ENCODE measurements around the gene DGLUCY.
"Not testable (repeated sequence)": the region's sequence is repeated elsewhere in the genome, so short reads cannot be mapped to it uniquely, and the experiment has no call there.

The DGLUCY gene

DNA sequence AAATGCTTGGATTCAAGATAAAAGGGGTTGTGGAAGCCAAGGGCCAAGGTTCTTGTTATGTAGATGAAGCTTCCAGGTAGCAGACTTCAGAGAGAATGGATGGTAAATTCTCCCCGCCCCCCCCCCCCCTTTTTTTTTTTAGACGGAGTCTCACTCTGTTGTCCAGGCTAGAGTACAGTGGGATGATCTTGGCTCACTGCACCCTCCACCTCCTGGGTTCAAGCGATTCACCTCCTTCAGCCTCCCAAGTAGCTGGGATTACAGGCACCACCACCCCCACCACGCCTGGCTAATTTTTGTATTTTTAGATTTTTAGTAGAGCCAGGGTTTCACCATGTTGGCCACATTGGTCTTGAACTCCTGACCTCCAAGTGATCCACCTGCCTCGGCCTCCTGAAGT lies 4.1 kb downstream of the DGLUCY start:
- no peak overlapping the region for H3K4me3 ChIP-seq (ENCODE audit: low read depth, low read length)
- DNase-seq (ENCODE audit: low read depth): no peak
- TF ChIP-seq, protein P1, sequence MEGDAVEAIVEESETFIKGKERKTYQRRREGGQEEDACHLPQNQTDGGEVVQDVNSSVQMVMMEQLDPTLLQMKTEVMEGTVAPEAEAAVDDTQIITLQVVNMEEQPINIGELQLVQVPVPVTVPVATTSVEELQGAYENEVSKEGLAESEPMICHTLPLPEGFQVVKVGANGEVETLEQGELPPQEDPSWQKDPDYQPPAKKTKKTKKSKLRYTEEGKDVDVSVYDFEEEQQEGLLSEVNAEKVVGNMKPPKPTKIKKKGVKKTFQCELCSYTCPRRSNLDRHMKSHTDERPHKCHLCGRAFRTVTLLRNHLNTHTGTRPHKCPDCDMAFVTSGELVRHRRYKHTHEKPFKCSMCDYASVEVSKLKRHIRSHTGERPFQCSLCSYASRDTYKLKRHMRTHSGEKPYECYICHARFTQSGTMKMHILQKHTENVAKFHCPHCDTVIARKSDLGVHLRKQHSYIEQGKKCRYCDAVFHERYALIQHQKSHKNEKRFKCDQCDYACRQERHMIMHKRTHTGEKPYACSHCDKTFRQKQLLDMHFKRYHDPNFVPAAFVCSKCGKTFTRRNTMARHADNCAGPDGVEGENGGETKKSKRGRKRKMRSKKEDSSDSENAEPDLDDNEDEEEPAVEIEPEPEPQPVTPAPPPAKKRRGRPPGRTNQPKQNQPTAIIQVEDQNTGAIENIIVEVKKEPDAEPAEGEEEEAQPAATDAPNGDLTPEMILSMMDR (conservative IDR thresholded peaks at IDR 0.05; ENCODE audit: low read depth, low read length): no peak

DNA sequence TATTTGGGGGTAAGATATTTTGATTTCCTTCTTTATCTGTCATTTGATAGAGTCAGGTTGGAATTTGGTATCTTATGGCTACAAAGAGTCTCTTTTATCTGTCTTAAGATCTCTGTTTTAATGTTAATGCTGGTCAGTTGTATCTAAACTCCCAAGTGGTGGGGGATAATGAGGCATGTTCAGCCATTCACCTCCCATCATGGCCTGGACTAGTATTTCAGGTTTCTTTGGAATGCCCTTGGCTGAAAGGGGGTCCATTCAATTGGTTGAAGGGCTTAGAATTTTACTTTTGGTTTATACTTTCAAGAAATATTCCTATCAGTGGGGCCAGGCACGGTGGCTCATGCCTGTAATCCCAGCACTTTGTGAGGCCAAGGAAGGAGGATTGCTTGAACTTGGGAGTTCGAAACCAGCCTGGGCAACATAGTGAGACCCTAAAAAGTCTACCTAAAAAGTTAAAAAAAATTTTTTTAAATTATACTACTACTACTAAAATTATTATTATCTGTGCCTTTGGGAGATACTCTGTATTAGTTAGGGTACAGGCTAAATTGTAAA lies 4.7 kb downstream of the DGLUCY start:
- TF ChIP-seq, protein P1 (conservative IDR thresholded peaks at IDR 0.05; ENCODE audit: low read depth, low read length): no peak
- DNase-seq (ENCODE audit: low read depth): no peak
- H3K4me3 ChIP-seq (ENCODE audit: low read depth, low read length): no peak overlapping the region

DNA sequence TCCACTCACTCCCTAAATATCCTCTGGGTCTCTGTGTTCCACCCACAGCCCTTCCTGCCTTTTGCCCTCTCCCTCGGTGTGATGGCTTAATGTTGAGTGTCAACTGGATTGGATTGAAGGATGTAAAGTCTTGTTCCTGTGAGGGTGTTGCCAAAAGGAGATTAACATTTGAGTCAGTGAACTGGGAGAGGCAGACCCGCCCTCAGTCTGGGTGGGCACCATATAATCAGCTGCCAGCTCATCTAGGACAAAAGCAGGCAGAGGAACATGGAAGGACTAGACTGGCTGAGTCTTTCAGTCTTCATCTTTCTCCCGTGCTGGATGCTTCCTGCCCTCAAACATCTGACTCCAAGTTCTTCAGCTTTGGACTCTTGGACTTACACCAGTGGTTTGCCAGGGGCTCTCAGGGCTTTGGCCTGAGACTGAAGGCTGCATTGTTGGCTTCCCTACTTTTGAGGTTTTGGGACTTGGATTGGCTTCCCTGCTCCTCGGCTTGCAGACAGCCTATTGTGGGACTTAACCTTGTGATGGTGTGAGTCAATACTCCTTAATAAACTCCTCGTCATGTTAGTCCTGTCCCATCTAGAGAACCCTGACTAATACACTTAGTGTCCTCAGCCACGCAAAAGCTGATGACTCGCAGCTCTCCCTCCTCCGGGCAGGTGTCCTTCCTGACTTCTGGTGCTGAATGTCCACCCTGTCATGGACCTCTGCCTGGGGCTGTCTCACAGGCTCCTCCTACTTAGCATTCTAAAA lies 5.9 kb downstream of the DGLUCY start:
- no peak overlapping the region for H3K4me3 ChIP-seq (ENCODE audit: low read depth, low read length)
- no peak for DNase-seq (ENCODE audit: low read depth)
- TF ChIP-seq, protein P1 (conservative IDR thresholded peaks at IDR 0.05; ENCODE audit: low read depth, low read length): no peak

DNA sequence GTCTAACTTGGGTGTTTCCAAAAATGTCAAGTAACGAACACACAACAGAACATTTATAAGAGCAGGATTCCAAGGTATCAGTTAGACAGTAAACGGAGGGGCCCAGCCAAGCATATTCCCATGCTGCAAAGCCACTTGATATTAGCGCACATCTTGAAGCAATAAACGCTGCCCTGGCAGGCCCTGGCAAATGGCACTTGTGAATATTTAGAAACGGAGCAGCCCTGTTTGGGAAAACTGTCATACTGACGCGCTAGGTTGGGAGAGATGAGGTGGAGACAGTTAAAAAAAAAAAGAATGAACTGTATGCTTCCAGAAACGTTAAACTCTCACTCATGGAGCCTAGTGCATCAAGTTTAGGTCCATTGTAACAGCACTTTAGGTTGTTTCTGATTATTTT lies 9.3 kb downstream of the DGLUCY start:
- no peak overlapping the region for H3K4me3 ChIP-seq (ENCODE audit: low read depth, low read length)
- no peak for DNase-seq (ENCODE audit: low read depth)
- TF ChIP-seq, protein P1 (conservative IDR thresholded peaks at IDR 0.05; ENCODE audit: low read depth, low read length): no peak

DNA sequence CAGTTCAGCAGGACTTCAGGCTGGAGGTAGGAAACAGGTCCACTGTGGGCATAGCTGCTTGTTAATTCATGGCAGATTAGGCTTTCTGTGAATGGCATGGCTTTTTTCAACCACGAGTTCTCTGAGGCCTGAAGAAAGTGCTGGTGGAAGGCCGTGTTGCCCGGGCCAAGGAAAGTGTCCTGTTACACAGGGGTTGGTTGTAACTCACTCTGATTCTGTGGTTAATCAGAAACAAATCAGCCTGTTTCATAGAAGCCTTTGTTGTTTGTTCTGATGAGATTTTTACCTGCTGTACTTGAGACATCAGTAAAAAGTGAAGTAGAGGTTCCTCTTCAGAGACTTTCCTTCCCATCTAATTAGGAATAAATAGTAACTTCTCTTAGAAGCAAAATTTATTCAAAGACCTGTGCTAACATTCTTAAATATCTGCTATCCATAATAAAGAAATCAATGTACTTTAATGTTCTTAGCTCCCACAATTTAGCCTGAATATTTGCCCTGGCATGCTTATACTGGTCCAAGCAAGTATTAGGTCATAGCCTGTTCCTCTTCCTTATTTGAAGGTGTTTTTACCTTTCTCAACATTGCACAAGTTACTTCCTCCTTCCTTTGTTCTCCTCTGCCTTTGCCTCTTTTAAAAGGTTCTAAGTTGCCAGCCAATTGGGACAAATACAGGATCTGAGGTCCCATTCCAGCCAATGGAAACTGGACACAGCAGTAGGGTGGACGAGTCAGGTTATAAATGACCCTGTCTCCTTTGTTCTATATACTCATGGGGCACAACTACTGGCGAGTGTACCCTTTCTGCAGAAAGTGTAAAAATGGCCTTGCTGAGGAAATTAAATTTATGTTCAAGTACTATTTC lies 10.8 kb downstream of the DGLUCY start:
- H3K4me3 ChIP-seq (ENCODE audit: low read depth, low read length); DNase-seq (ENCODE audit: low read depth): not testable (repeated sequence)

DNA sequence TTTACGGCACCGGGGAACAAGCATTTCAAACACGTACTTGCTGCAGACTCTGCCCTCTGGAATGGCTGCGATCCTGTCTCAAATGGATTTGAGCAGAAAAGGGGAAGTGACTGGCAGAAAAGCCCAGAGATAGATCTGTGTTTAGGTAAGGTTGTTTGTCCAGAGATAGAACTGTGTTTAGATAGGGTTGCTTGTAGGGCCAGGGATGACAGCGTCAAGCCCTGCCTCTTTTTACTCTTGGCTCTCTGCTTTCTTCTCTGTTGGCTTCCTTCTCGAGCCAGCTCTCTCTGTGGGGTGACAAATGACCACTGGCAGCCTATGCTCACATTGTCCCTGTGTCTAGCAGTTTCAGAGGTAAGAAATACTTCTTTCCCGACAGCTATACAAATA lies 11.4 kb downstream of the DGLUCY start:
- H3K4me3 ChIP-seq (ENCODE audit: low read depth, low read length): no peak overlapping the region
- no peak for DNase-seq (ENCODE audit: low read depth)
- TF ChIP-seq, protein P1 (conservative IDR thresholded peaks at IDR 0.05; ENCODE audit: low read depth, low read length): no peak

DNA sequence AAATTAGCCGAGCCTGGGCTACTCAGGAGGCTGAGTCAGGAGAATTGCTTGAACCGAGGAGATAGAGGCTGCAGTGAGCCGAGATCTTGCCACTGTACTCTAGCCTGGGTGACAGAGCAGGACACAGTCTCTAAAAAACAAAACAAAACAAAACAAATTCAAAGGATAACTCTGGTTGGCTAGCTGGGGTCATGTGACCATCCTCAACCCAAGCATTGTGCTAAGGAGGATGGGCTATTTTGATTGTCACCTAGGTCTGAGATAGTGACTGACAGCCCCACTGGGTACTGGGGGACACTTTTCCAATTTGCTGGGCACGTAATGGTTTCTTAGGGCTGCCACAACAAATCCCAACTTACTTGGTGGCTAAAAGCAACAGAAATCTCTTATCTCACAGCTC lies 11.9 kb downstream of the DGLUCY start:
- TF ChIP-seq, protein P1 (conservative IDR thresholded peaks at IDR 0.05; ENCODE audit: low read depth, low read length): no peak
- DNase-seq (ENCODE audit: low read depth): no peak
- no peak overlapping the region for H3K4me3 ChIP-seq (ENCODE audit: low read depth, low read length)
